H9 (cell line): ENCODE results near the gene DKK3. TPM values are rescaled to one million over a fixed set of nuclear protein-coding genes. Genes with fewer than 3 reads are reported as not detected.

Source experiments
- DNase-seq: peaks from one replicate; pipeline ENCODE4 v3.0.0-alpha.2; 2017
- H2AFZ ChIP-seq: one replicate; pipeline ENCODE4 v1.6.1; 2013; ENCODE audit warnings: mild to moderate bottlenecking, low read length, control low read depth, moderate library complexity
- H2AK5ac ChIP-seq: 2 replicates; pipeline ENCODE4 v1.6.1; 2013; ENCODE audit warnings: low read length, control low read depth, mixed read lengths; ENCODE audit not compliant: insufficient read length
- H2BK120ac ChIP-seq: one replicate; pipeline ENCODE4 v1.6.1; 2013; ENCODE audit warnings: low read depth, mild to moderate bottlenecking, low read length, control low read depth, inconsistent platforms; ENCODE audit not compliant: poor library complexity, severe bottlenecking
- H2BK12ac ChIP-seq: 2 replicates; pipeline ENCODE4 v1.6.1; 2013; ENCODE audit warnings: low read length, control low read depth, mixed read lengths, low read depth; ENCODE audit not compliant: insufficient read length
- H2BK15ac ChIP-seq: 2 replicates; pipeline ENCODE4 v1.6.1; 2013; ENCODE audit warnings: low read depth, low read length, control low read depth
- H2BK20ac ChIP-seq: one replicate; pipeline ENCODE4 v1.6.1; 2013; ENCODE audit warnings: low read depth, mild to moderate bottlenecking, low read length, control low read depth, inconsistent platforms; ENCODE audit not compliant: poor library complexity, severe bottlenecking
- H2BK5ac ChIP-seq: 2 replicates; pipeline ENCODE4 v1.6.1; 2013; ENCODE audit warnings: low read length, control low read depth, mixed read lengths; ENCODE audit not compliant: insufficient read length
- H3K14ac ChIP-seq: 2 replicates; pipeline ENCODE4 v1.6.1; 2013; ENCODE audit warnings: low read length, control low read depth; ENCODE audit not compliant: insufficient read depth
- H3K18ac ChIP-seq: 2 replicates; pipeline ENCODE4 v1.6.1; 2013; ENCODE audit warnings: low read depth, mild to moderate bottlenecking, mixed read lengths, low read length, control low read depth; ENCODE audit not compliant: insufficient read length
- H3K23ac ChIP-seq: 2 replicates; pipeline ENCODE4 v1.6.1; 2013; ENCODE audit warnings: low read length, control low read depth, mixed read lengths, low read depth; ENCODE audit not compliant: insufficient read length
- H3K23me2 ChIP-seq: 2 replicates; pipeline ENCODE4 v1.6.1; 2013; ENCODE audit warnings: low read depth, mild to moderate bottlenecking, mixed read lengths, low read length, control low read depth; ENCODE audit not compliant: insufficient read length, poor library complexity, severe bottlenecking
- H3K27ac ChIP-seq: 2 replicates; pipeline ENCODE4 v1.5.1; 2013; ENCODE audit warnings: low read length, control low read depth, mixed read lengths, low read depth; ENCODE audit not compliant: insufficient read length
- H3K27me3 ChIP-seq: 2 replicates; pipeline ENCODE4 v1.6.1; 2013; ENCODE audit warnings: low read length, control low read depth, inconsistent platforms; ENCODE audit not compliant: insufficient read depth
- H3K4ac ChIP-seq: 2 replicates; pipeline ENCODE4 v1.6.1; 2013; ENCODE audit warnings: low read depth, mild to moderate bottlenecking, control low read depth, inconsistent platforms, low read length, moderate library complexity
- H3K4me1 ChIP-seq: 2 replicates; pipeline ENCODE4 v1.6.1; 2013; ENCODE audit warnings: low read length, control low read depth, inconsistent platforms; ENCODE audit not compliant: insufficient read depth
- H3K4me2 ChIP-seq: 2 replicates; pipeline ENCODE4 v1.6.1; 2013; ENCODE audit warnings: low read length, control low read depth, mixed read lengths; ENCODE audit not compliant: insufficient read length, insufficient read depth
- H3K56ac ChIP-seq: 2 replicates; pipeline ENCODE4 v1.6.1; 2013; ENCODE audit warnings: low read depth, mild to moderate bottlenecking, mixed read lengths, low read length, control low read depth; ENCODE audit not compliant: insufficient read length
- H3K79me1 ChIP-seq: 2 replicates; pipeline ENCODE4 v1.6.1; 2013; ENCODE audit warnings: low read depth, mild to moderate bottlenecking, moderate library complexity, low read length, control low read depth, inconsistent platforms; ENCODE audit not compliant: insufficient read depth, poor library complexity, severe bottlenecking
- H3K79me2 ChIP-seq: 2 replicates; pipeline ENCODE4 v1.6.1; 2013; ENCODE audit warnings: low read length, control low read depth, inconsistent platforms; ENCODE audit not compliant: insufficient read depth
- H3K9ac ChIP-seq: 2 replicates; pipeline ENCODE4 v1.6.1; 2013; ENCODE audit warnings: low read length, control low read depth, mixed read lengths; ENCODE audit not compliant: insufficient read length; ENCODE audit errors: extremely low read depth
- H3K9me3 ChIP-seq: one replicate; pipeline ENCODE4 v1.6.1; 2013; ENCODE audit warnings: low read depth, low read length, inconsistent platforms; ENCODE audit not compliant: control insufficient read depth
- H3T11ph ChIP-seq: one replicate; pipeline ENCODE4 v1.6.1; 2013; ENCODE audit warnings: mild to moderate bottlenecking, low read length, control low read depth, inconsistent platforms
- H4K20me1 ChIP-seq: one replicate; pipeline ENCODE4 v1.6.1; 2013; ENCODE audit not compliant: control insufficient read depth, insufficient read length, insufficient read depth
- H4K5ac ChIP-seq: 2 replicates; pipeline ENCODE4 v1.6.1; 2013; ENCODE audit warnings: low read depth, mild to moderate bottlenecking, mixed read lengths, low read length, control low read depth; ENCODE audit not compliant: insufficient read length
- H4K8ac ChIP-seq: replicated peaks from 2 replicates; pipeline ENCODE4 v1.6.1; 2013; ENCODE audit warnings: low read length, control low read depth, mixed read lengths, low read depth; ENCODE audit not compliant: insufficient read length
- H4K91ac ChIP-seq: 2 replicates; pipeline ENCODE4 v1.6.1; 2013; ENCODE audit warnings: low read depth, mild to moderate bottlenecking, moderate library complexity, mixed read lengths, low read length, control low read depth; ENCODE audit not compliant: insufficient read length
- H3K27ac Mint-ChIP-seq, 3 experiments: 2 replicates in 2 of 3; 3 replicates in 1 of 3; pipeline ENCODE4 v1.8.0; 2020 to 2021; ENCODE audit warnings: mixed read lengths in 3 of 3, mild to moderate bottlenecking in 1 of 3, moderate library complexity in 1 of 3
- H3K27me3 Mint-ChIP-seq: 2 replicates; pipeline ENCODE4 v1.8.0; 2021; ENCODE audit warnings: low read depth, mild to moderate bottlenecking, moderate library complexity, mixed read lengths
- H3K36me3 Mint-ChIP-seq, 3 experiments: 2 replicates in 2 of 3; 3 replicates in 1 of 3; pipeline ENCODE4 v1.8.0; 2020 to 2021; ENCODE audit warnings: low read depth in 3 of 3, mixed read lengths in 3 of 3; ENCODE audit not compliant: insufficient read depth in 1 of 3
- H3K4me1 Mint-ChIP-seq, 2 experiments: 2 replicates each; pipeline ENCODE4 v1.8.0; 2020; ENCODE audit warnings: mixed read lengths in 2 of 2
- H3K4me3 Mint-ChIP-seq, 2 experiments: 2 replicates in 1 of 2; 3 replicates in 1 of 2; pipeline ENCODE4 v1.8.0; 2020 to 2021; ENCODE audit warnings: mild to moderate bottlenecking in 2 of 2, mixed read lengths in 2 of 2, moderate library complexity in 1 of 2
- H3K9me3 Mint-ChIP-seq, 2 experiments: 2 replicates in 1 of 2; 3 replicates in 1 of 2; pipeline ENCODE4 v1.8.0; 2020; ENCODE audit warnings: mild to moderate bottlenecking in 2 of 2, mixed read lengths in 2 of 2, moderate library complexity in 1 of 2
- CTCF ChIP-seq: fragments of 200-600 bp; sonication (generic); conservative IDR thresholded peaks from 3 replicates; pipeline ENCODE4 v1.8.0; 2021; ENCODE audit warnings: antibody characterized with exemption, mild to moderate bottlenecking
- WGBS: extraction: QIAGEN DNeasy Blood & Tissue Kit; methylation state at CpG from one replicate; pipeline ENCODE4 v1.1.7; 2013; ENCODE audit warnings: missing lambda C conversion rate, low lambda C conversion rate, mixed read lengths; ENCODE audit not compliant: insufficient read length; ENCODE audit errors: extremely low coverage; 5-methylcytosine and 5-hydroxymethylcytosine counted together
- total RNA-seq: library from RNA; stranded (reverse); gene quantifications from 2 replicates; pipeline ENCODE4 v1.2.1, GENCODE V29; 2021

The DKK3 gene
- total RNA-seq, 1 experiment from 2014 or later: 17.1 TPM

- no CpG with 5 or more reads among the region's 5 CpGs for WGBS
- Histone ChIP-seq H2BK12ac (no peak overlapping the region), H3K18ac (no peak overlapping the region), H3K23me2 (no peaks in the 10 kb centered on the region), H3K23ac (no peak overlapping the region), H4K5ac (no peak overlapping the region), H3K14ac (no peak overlapping the region), H3K79me1 (no peaks in the 10 kb centered on the region), H2BK5ac (no peak overlapping the region), H4K8ac (no peak overlapping the region), H3K9ac (no peak overlapping the region), H2BK20ac (no peak overlapping the region), H2AFZ (no peak overlapping the region), H2BK120ac (no peak overlapping the region), H4K91ac (no peak overlapping the region), H3K9me3 (no peaks in the 10 kb centered on the region), H2BK15ac (no peak overlapping the region), H3K79me2 (no peaks in the 10 kb centered on the region), H3K56ac (no peak overlapping the region), H3K4me1 (peaks cover 3% of the 10 kb centered on the region; the same call in 1 of the 2 replicates), H3K27me3 (no peaks in the 10 kb centered on the region), H3K27ac (no peak overlapping the region), H2AK5ac (no peak overlapping the region), H3T11ph (no peak overlapping the region), H3K4ac (no peak overlapping the region), H3K4me2 (no peak overlapping the region), H4K20me1 (no peaks in the 10 kb centered on the region)
- Mint-ChIP-seq H3K27ac (no peak overlapping the region), H3K9me3 (no peaks in the 10 kb centered on the region), H3K27me3 (no peaks in the 10 kb centered on the region), H3K36me3 (peaks cover 0 to 8% (median 5%) of the 10 kb centered on the region in 3 experiments; a peak in 6 of 7 replicates), H3K4me1 (peaks cover 23 to 25% of the 10 kb centered on the region in 2 experiments), H3K4me3 (no peak overlapping the region)
- no peak for DNase-seq
- peak; percentile 55 for TF ChIP-seq CTCF
Measured at GRCh38 chr11:11988681-11989261, 19.7 kb downstream of the DKK3 start.
